ENCODE results near the gene PTPRH. TPM values are rescaled to one million over a fixed set of nuclear protein-coding genes. Genes with fewer than 3 reads are reported as not detected.

Gene PTPRH
- total and polyA plus RNA-seq, 2 experiments from 2014 or later = 2.3 to 3.0 TPM

DNA sequence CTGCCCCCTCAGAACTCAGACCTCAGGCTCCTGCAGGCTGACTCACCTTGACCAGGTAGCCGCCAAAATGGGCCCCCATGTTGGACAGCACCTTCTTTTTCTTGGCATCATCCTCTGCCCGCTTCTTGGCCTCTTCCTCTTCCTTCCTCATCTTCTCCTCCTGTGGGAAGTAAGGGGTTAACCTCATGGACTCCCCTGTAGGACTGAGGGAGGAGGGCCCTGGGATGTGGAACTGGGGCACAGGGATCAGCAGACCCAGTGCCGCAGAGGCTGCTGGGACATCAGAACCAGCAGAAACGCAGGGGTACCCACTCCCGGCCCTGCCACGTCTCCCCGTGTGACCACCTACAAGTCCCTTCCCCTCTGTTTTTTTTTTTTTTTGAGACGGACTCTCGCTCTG lies 71.4 kb downstream of the PTPRH start:
- no peak for DNase-seq (ENCODE audit: low read depth in 1 of 2, low spot score in 1 of 2)
- H3K36me3 ChIP-seq = no peaks in the 10 kb centered on the region
- no peaks in the 10 kb centered on the region for H3K27me3 ChIP-seq
- no peak overlapping the region for H3K4me3 ChIP-seq
- TF ChIP-seq, protein P1, sequence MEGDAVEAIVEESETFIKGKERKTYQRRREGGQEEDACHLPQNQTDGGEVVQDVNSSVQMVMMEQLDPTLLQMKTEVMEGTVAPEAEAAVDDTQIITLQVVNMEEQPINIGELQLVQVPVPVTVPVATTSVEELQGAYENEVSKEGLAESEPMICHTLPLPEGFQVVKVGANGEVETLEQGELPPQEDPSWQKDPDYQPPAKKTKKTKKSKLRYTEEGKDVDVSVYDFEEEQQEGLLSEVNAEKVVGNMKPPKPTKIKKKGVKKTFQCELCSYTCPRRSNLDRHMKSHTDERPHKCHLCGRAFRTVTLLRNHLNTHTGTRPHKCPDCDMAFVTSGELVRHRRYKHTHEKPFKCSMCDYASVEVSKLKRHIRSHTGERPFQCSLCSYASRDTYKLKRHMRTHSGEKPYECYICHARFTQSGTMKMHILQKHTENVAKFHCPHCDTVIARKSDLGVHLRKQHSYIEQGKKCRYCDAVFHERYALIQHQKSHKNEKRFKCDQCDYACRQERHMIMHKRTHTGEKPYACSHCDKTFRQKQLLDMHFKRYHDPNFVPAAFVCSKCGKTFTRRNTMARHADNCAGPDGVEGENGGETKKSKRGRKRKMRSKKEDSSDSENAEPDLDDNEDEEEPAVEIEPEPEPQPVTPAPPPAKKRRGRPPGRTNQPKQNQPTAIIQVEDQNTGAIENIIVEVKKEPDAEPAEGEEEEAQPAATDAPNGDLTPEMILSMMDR (IDR thresholded peaks at IDR 0.05; ENCODE audit: low read depth, low read length) = no peak
- H3K9me3 ChIP-seq (ENCODE audit: low read depth) = no peaks in the 10 kb centered on the region
- no peaks in the 10 kb centered on the region for H3K4me1 ChIP-seq (ENCODE audit: low read depth)
- no peak overlapping the region for H3K27ac ChIP-seq

DNA sequence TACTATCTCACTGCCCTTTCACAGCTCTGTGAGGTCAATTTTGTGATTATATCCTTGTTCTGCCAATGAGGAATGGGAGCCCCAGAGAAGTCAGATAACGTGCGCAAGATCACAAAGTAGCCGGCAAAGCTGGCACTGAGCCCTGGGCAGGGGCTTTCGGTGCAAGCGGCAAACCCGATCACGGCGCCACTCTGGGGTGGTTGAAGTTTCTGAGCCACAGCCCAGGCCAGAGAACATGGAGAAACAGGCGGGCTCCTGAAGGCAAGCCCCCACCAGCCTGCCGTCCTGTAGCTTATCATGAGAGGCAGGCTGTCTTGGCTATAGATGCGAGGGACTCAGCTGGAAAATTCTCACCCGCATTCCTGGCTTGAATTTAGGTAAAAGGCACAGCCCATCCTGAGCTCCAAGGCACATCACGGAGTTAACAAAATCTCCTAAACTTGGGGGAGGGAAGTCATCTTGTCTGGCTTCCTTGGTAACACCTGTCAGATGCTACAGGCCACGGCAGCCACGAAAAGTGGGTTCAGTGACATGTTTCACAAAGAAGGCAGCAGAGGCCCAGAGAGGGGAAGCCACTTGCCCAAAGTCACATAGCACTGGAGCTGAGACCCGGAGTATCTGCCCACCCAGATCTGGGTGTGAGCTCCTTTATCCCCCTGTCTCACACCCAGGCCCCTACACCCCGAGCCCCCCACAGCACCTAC lies 72.8 kb downstream of the PTPRH start:
- Histone ChIP-seq H3K4me3 (no peak overlapping the region), H3K9me3 (ENCODE audit: low read depth) (no peaks in the 10 kb centered on the region), H3K36me3 (no peaks in the 10 kb centered on the region), H3K4me1 (ENCODE audit: low read depth) (no peaks in the 10 kb centered on the region), H3K27me3 (no peaks in the 10 kb centered on the region), H3K27ac (no peak overlapping the region)
- TF ChIP-seq, protein P1 (IDR thresholded peaks at IDR 0.05; ENCODE audit: low read depth, low read length) = no peak
- DNase-seq (ENCODE audit: low read depth in 1 of 2, low spot score in 1 of 2) = no peak

DNA sequence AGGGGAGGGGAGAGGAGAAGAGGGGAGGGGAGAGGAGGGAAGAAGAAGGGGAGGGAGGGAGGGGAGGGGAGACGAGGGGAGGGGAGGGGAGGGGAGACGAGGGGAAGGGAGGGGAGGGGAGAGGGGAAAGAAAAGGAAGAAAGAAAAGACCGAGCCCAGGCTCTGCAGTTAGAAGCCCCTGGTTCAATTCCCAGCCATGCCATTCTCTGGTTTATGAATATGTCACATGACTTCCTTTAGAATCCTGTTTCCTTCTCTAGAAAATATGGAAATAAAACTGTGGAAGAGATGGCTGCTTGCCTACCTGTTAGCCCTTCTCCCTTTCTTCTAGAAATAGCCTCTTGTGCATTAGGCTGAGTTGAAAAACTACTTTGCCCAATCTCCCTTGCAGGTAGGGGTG lies 74.6 kb downstream of the PTPRH start:
- H3K27me3 ChIP-seq = no peaks in the 10 kb centered on the region
- no peak overlapping the region for H3K27ac ChIP-seq
- no peaks in the 10 kb centered on the region for H3K9me3 ChIP-seq (ENCODE audit: low read depth)
- TF ChIP-seq, protein P1 (IDR thresholded peaks at IDR 0.05; ENCODE audit: low read depth, low read length) = no peak
- H3K4me3 ChIP-seq = no peak overlapping the region
- no peaks in the 10 kb centered on the region for H3K4me1 ChIP-seq (ENCODE audit: low read depth)
- DNase-seq (ENCODE audit: low read depth in 1 of 2, low spot score in 1 of 2) = no peak
- no peaks in the 10 kb centered on the region for H3K36me3 ChIP-seq

DNA sequence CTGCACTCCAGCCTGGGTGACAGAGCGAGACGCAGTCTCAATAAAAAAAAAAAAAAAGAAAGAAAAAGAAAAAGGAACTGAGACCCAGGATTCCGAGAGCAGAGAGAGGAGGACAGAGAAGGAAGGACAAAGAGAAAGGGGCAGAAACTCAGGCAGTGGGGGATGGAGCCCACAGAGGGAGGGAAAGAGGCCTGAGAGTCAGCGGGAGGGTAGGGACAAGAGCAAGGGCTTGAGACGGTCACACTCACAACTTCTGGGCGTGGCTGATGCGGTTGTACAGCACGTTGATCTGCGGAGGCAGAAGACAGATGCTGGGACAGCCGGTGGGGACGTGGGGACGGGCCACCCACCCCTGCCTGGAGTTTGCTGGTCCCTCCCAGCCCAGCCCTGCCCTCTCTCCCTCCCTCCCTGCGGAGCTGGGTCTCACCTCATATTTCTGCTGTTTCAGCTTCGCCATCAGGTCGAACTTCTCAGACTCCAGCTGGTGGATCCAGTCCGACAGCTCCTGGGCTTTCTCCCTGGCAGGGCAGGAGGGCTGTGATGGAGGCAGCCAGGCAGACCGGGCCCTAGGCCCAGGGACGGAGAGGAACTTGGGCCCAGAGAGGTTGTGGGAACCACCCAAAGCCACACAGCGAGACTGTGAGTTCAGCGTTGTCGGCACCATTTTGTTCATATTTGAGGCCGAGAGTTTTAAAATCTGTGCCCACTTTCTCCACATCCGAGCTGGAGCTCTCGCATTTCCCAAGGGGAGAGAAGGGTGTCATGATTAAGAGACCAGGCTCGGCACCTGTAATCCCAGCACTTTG lies 75.5 kb downstream of the PTPRH start:
- Histone ChIP-seq H3K27me3 (no peaks in the 10 kb centered on the region), H3K9me3 (ENCODE audit: low read depth) (no peaks in the 10 kb centered on the region), H3K36me3 (no peaks in the 10 kb centered on the region), H3K27ac (no peak overlapping the region), H3K4me1 (ENCODE audit: low read depth) (no peaks in the 10 kb centered on the region), H3K4me3 (no peak overlapping the region)
- TF ChIP-seq, protein P1 (IDR thresholded peaks at IDR 0.05; ENCODE audit: low read depth, low read length) = no peak
- no peak for DNase-seq (ENCODE audit: low read depth in 1 of 2, low spot score in 1 of 2)

DNA sequence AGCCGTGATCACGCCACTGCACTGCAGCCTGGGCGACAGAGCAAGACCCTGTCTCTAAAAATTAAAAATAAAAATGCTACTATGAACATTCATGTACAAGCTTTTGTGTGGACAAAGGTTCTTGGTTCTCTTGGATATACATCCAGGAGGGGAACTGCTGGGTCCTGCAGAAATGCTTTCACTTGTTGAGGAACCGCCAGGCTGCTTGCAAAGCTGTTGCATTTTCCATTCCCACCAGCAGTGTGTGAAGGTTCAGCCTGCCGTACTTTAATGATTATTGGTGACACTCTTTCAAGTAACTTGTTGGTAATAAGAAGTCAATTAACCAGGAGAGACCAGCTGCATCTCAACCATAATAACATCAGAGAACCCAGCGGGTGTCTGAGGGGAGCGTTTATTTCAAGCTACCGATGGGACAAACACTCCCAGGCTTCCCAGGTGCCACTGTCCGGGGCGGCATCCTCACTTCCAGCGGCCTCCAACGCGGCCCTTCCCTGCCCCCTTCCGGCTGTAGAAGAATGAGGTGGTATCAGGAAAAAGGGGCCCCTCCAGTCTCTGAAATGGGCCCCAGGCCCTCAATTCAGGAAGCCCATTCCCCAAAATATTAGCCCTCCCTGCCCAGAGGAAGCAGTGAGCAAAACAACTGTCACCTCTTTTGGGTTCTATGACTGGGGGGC lies 76.7 kb downstream of the PTPRH start:
- Histone ChIP-seq H3K4me3 (no peak overlapping the region), H3K9me3 (ENCODE audit: low read depth) (no peaks in the 10 kb centered on the region), H3K27ac (no peak overlapping the region), H3K27me3 (no peaks in the 10 kb centered on the region), H3K4me1 (ENCODE audit: low read depth) (no peaks in the 10 kb centered on the region), H3K36me3 (no peaks in the 10 kb centered on the region)
- DNase-seq (ENCODE audit: low read depth in 1 of 2, low spot score in 1 of 2) = no peak
- TF ChIP-seq, protein P1 (IDR thresholded peaks at IDR 0.05; ENCODE audit: low read depth, low read length) = peak; percentile 24

Measured in cardiac muscle cell (in vitro differentiated cells and primary cell).